ENCODE data around the gene ADAMTS17.

ADAMTS17 gene

GRCh38 chr15:100308608-100309007, 33.2 kb downstream of the ADAMTS17 start:
- peak in 1 of 3 experiments; percentile 9 for DNase-seq

DNA sequence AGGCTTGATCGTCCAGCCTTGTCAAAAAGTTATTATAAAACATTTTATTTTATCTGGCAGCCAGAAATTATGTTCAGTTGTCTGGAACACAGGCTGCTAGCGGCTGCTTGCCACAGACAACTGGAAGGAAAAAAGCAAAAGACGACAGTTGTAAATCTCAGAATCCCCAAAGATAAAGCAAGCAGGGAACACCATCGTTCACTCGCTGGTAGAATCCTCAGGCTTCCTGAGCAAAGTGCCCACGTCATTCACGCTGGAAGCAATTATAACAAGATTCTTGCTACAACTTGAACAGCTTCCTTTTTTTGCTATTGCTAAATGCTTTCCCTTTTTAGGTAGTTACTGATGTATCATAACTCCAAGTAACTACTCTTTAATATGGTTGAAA, 33.6 kb downstream of the ADAMTS17 start:
- DNase-seq, result peak in 1 of 3 experiments; percentile 36

DNA sequence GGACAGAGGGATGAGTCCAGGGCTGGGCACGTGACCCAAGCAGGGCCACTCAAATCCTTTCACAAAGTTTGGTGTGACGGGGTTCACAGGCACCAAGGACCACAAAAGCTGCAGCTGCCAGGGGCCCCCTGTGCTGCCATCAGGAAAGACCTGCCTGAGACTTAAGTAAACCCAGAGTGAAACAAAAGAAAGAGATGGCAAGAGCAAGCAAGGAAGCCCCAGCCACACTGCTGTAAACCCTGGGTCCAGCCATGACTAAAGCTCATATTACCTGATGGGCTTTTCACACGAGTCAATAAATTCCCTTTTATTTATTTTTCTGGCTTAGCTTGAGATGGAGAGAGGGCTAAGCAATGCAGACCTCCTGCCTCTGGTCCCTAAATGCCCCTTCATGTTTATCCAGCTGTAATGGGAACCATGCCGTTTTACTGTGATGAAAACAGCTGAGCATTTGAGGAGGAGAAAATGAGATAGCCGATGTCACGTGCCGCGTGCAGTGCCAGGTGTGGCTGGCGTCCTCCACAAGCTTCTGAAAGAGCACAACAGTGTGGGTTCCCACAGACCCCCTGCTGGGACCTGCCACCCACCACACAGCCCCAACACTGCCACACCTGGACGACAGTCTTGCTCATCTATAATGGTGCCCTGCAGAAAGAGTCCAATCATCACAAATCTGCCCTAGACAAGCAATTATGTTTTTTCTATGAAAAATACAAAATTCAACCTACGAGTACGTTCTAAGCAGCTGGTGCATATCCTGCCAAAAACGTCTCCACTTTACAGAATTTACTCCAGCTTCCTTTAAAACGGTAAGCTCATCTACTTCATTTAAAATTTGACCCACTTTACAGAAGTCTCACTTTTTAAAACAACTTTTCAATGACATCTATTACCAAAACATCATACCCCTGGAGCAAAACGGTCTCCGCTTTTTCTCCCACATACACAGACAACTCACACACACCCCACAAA, 34.2 kb downstream of the ADAMTS17 start:
- peak in 2 of 3 experiments; percentile 82 to 95 for DNase-seq

GRCh38 chr15:100306098-100306497, 35.7 kb downstream of the ADAMTS17 start:
- no peak for DNase-seq

- DNase-seq, result no peak
These were observed 39.8 kb downstream of the ADAMTS17 start for GRCh38 chr15:100301910-100302431.

DNA sequence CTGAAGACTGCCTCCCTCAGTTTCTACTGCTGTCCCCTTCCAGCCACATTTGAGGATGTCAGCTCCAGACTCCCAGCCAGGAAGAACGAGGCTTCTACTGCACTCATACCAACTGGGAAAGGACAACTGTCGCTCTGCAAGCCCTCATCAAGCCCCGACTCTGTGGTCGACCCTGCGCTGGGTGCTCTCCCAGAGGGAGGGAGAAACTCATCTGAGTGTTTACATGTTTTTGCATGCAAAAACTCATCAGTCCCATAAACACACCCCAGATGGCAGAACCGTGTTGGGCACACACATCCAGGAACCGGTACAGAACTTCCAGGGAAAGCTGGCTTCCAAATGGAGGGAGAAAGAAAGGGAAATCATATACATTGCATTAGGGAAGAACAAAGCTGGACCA, 43.5 kb downstream of the ADAMTS17 start:
- no peak for DNase-seq

DNA sequence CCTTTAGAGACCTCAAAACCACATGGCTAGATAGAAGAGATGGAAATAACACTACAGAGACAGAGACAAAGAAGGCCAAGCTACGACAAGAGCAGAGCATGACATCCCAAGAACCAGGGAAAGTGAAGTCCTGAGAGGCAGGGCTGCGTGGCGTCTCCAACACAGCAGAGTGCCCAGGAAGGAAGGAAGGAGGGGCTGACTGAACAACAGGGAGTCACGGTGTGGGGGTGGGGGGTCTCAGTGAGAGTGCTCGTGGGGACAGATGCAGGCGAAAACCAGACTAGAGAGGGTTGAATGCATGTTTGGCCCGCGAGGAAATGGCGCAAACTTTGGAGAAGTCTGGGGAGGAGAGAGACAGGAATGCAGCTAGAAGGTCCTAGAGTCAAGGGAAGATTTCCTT, 44.0 kb downstream of the ADAMTS17 start:
- no peak for DNase-seq

GRCh38 chr15:100295939-100296565, 45.7 kb downstream of the ADAMTS17 start:
- no peak for DNase-seq

GRCh38 chr15:100292010-100292409, 49.8 kb downstream of the ADAMTS17 start:
- no peak for DNase-seq

GRCh38 chr15:100291106-100291505, 50.7 kb downstream of the ADAMTS17 start:
- no peak for DNase-seq

DNA sequence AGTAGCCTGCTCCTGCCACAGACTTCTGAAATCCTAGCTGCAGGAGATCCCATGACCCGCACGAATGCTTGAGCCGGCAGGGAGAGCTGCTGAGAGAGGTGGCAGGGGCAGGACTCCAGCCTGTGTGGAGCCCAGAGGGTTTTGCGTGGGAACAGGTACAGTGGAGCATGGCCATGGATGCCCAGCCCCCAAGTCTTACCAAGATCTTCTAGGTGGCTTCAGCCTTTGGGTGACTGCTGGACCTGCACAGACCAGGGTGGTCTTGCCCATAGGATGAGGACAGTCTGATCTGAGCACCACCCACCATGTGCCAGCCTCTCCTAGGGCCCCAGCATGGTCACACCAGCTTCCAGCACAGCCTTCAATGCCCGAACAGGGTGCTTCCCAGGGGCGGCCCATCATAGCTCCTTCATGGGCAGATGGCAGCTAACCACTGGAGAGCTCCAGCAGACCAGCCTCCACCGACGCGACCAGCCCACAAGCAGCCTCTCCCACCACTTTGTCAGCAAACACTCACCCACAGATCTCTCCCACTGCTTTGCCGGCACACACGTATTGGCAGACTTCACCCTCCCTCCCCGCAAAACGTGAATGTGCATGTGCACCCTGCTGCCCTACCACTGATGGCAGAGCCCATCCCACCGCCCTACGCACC, 56.0 kb downstream of the ADAMTS17 start:
- no peak for DNase-seq

DNA sequence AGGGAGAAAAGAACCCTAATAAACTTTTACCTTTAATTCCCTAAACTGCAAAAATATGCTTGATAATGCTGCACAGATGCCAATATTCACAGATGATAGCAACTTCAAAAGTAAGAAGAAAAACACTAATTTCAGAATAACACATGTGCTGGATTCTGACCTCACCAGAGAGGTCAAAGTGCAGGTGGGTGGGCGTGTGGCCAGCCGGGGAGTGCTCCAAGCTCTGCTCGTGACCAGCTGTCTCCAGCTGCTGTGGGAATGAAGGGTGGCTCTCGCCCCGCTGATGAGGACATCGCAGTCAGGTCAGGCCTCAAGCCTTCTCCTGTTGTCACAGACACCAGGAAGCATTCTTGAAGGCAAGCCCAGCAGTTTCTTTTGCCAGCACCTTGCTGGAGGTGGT, 57.1 kb downstream of the ADAMTS17 start:
- DNase-seq, result no peak

GRCh38 chr15:100284191-100284590, 57.6 kb downstream of the ADAMTS17 start:
- no peak for DNase-seq

DNA sequence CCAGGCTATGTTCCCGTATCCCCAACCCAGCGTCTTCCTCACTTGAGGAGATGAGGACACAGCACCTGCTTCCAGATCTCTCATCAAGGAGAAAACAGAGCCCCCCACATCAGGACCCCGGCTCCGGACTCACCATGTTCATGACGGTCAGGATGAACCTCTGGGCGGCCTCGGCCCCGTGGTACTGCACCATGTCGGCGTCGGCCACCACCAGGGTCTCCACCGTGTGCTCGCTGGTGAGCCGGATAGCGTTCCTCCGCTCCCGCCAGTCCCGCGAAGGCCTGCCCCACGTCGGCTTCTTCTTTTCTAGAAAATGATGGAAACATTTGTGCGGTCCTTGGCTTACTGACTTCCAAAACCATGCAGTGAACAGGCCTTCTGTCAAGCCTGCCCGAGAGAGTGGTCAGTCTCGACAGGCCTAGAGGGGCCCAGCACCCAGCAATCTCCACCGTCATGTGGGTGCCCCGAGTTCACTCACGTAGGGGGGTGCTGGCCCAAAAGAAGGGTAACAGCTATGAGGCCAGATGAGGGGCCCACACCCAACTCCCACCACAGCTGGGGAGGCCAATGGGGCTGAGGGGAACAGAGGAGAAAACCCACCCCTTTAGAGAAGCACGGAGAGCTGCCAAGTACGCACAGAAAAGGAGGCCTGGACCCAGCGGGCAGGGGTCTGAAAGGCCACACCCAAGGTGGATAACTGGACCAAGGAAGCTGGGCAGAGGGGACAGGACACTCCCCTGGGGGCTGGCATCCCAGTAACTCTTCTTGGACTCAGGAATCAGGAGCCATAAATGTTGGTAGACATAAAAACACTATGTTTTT, 60.5 kb downstream of the ADAMTS17 start:
- DNase-seq, result no peak

GRCh38 chr15:100279849-100280248, 61.9 kb downstream of the ADAMTS17 start:
- no peak for DNase-seq

DNA sequence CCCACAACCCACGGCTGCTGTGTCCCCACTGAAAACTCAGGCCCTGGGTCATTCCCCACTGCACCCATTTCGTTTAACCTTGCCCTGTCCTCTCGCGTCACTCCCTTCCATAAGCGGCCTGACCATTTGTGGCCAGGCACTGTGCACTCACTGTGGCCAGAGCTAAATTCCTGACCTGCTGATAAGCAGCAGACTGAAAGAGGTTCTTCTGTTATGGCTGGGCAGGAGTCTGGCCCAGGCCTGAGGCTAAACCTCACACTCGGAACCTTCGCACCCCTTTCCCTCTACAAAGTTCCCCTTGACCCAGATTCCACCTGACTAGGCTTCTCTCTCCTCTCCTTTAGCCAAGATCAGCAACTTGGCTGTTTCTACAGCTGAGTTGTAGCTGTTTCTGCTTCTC, 62.3 kb downstream of the ADAMTS17 start:
- DNase-seq, result no peak

- no peak for DNase-seq
These were observed 63.0 kb downstream of the ADAMTS17 start for GRCh38 chr15:100278596-100279380.

- DNase-seq, result no peak
These were observed 64.5 kb downstream of the ADAMTS17 start for GRCh38 chr15:100277087-100277855.

GRCh38 chr15:100276506-100276905, 65.3 kb downstream of the ADAMTS17 start:
- no peak for DNase-seq

- no peak for DNase-seq
These were observed 66.1 kb downstream of the ADAMTS17 start for GRCh38 chr15:100275641-100276040.

DNA sequence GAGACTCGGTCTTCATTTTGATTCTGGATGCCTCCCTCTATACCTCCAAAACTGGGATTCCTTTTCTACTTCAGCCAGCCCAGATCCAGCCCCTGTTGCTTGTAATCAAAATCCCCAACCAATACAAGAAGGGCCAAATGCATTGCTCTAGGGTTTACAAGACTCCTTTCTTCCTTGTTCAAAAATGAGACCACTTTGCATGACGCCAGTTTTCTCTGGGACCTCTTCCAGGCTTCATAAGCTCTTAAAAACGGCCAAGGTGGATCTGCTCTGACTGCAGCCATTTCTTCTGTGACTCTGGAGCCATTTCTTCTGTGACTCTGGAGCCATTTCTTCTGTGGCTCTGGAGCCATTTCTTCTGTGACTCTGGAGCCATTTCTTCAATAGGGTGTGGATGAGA, 71.9 kb downstream of the ADAMTS17 start:
- no peak for DNase-seq

All from NCI-H1417 (cell line).